IPS DF 4.7 (cell line): ENCODE measurements around the gene HSPA1A.

Source experiments
- DNase-seq: peaks from one replicate; pipeline ENCODE4 v3.0.0-alpha.2; 2013; ENCODE audit warnings: low spot score; ENCODE audit errors: extremely low read depth

Gene HSPA1A

GRCh38 chr6:31815025-31815838 is at the start of gene HSPA1A, which contains the start of gene HSPA1L:
HSPA1A (plus strand) TSS chr6:31815543; CDS start chr6:31815757, 214 bp downstream.
HSPA1L (minus strand) TSS chr6:31815283; CDS start chr6:31811972, 3,311 bp downstream.
- peak; percentile 87 for DNase-seq

- DNase-seq, result no peak
These were observed 49.8 kb upstream of the HSPA1A start for GRCh38 chr6:31765559-31765909.

GRCh38 chr6:31765910-31766794 is 49.2 kb upstream of the HSPA1A start:
- no peak for DNase-seq

- DNase-seq, result no peak
These were observed 48.2 kb upstream of the HSPA1A start for GRCh38 chr6:31767096-31767645.

GRCh38 chr6:31768363-31769257 is 46.7 kb upstream of the HSPA1A start:
- DNase-seq, result no peak

GRCh38 chr6:31769684-31770371 is 45.5 kb upstream of the HSPA1A start:
- no peak for DNase-seq

- DNase-seq, result no peak
These were observed 44.5 kb upstream of the HSPA1A start for GRCh38 chr6:31770860-31771259.

- DNase-seq, result no peak
These were observed 43.4 kb upstream of the HSPA1A start for GRCh38 chr6:31771992-31772358.

- no peak for DNase-seq
These were observed 40.2 kb upstream of the HSPA1A start for GRCh38 chr6:31775184-31775583.

- no peak for DNase-seq
These were observed 39.5 kb upstream of the HSPA1A start for GRCh38 chr6:31775633-31776484.

GRCh38 chr6:31776485-31776988 is 38.8 kb upstream of the HSPA1A start:
- no peak for DNase-seq

GRCh38 chr6:31776989-31777666 is 38.2 kb upstream of the HSPA1A start, which contains the start of gene VWA7:
VWA7 (minus strand) TSS chr6:31777328; CDS start chr6:31776779, 549 bp downstream.
- no peak for DNase-seq

- no peak for DNase-seq
These were observed 37.7 kb upstream of the HSPA1A start for GRCh38 chr6:31777667-31778050.

- DNase-seq, result no peak
These were observed 37.1 kb upstream of the HSPA1A start for GRCh38 chr6:31778193-31778592.

GRCh38 chr6:31778999-31779885 is 36.1 kb upstream of the HSPA1A start:
- no peak for DNase-seq

GRCh38 chr6:31779908-31780307 is 35.4 kb upstream of the HSPA1A start:
- no peak for DNase-seq

- no peak for DNase-seq
These were observed 34.7 kb upstream of the HSPA1A start for GRCh38 chr6:31780507-31781243.
